Activated CD8-positive, alpha-beta memory T cell treated with anti-CD3 and anti-CD28 coated beads for 36 hours (primary cell): ENCODE measurements around the gene FPR2. TPM values are rescaled to one million over a fixed set of nuclear protein-coding genes. Genes with fewer than 3 reads are reported as not detected.

ENCODE experiments used
- total RNA-seq, 2 experiments: library from RNA; stranded (reverse); gene quantifications; one replicate each; pipeline ENCODE4 v1.2.3, GENCODE V29; 2021

Gene FPR2
- total RNA-seq, 2 experiments from 2014 or later, result not detected

Other genes with a start within 250 kb of the FPR2 start
- gene SIGLEC6, start 229.5 kb upstream of the FPR2 start, total RNA-seq, result not detected
- gene ZNF175, start 189.9 kb upstream of the FPR2 start, total RNA-seq, result 10 to 100 TPM; 11.3 to 12.9 TPM
- not detected for gene SIGLEC5, start 130.8 kb upstream of the FPR2 start, total RNA-seq
- gene SIGLEC14, start 114.4 kb upstream of the FPR2 start, total RNA-seq, result under 1 TPM in 1 of 2 experiments, not detected in 1; 0.08 TPM
- 1 to 10 TPM; 3.3 to 4.4 TPM for gene SPACA6, start 67.8 kb upstream of the FPR2 start, total RNA-seq
- gene HAS1, start 37.2 kb upstream of the FPR2 start, total RNA-seq, result not detected
- gene FPR1, start 9.3 kb upstream of the FPR2 start, total RNA-seq, result not detected
- gene FPR3, start 34.0 kb downstream of the FPR2 start, total RNA-seq, result not detected
- 1 to 10 TPM; 4.1 to 4.6 TPM for gene ZNF577, start 126.8 kb downstream of the FPR2 start, total RNA-seq
- 1 to 10 TPM; 9.4 to 9.9 TPM for gene ZNF649, start 143.8 kb downstream of the FPR2 start, total RNA-seq
- 1 to 10 TPM; 4.2 to 4.7 TPM for gene ZNF613, start 166.3 kb downstream of the FPR2 start, total RNA-seq
- gene ZNF350, start 225.7 kb downstream of the FPR2 start, total RNA-seq, result 1 to 10 TPM; 4.9 to 6.0 TPM
- 1 to 10 TPM; 5.5 to 5.7 TPM for gene ZNF615, start 247.0 kb downstream of the FPR2 start, total RNA-seq